ENCODE measurements around the gene CCDC116. TPM values are rescaled to one million over a fixed set of nuclear protein-coding genes. Genes with fewer than 3 reads are reported as not detected.

The CCDC116 gene
- polyA plus RNA-seq, 1 donor from 2014 or later = 0.28 TPM

- no peaks in the 10 kb centered on the region for H3K79me2 ChIP-seq (replicated peaks; ENCODE audit: insufficient read depth, low read length)
- H4K20me1 ChIP-seq (ENCODE audit: insufficient read depth) = no peaks in the 10 kb centered on the region
- H3K27me3 ChIP-seq (ENCODE audit: insufficient read depth, low read depth, low read length) = no peaks in the 10 kb centered on the region
- H3K4me3 ChIP-seq (ENCODE audit: low read length) = no peak overlapping the region
- no peak overlapping the region for H3K27ac ChIP-seq (ENCODE audit: low read length)
- no peaks in the 10 kb centered on the region for H3F3A ChIP-seq (ENCODE audit: insufficient read depth, low read length, poor library complexity, severe bottlenecking)
- no peak overlapping the region for H2AFZ ChIP-seq (ENCODE audit: low read depth, low read length)
- no peaks in the 10 kb centered on the region for H3K9me2 ChIP-seq (ENCODE audit: insufficient read depth, low read length)
- TF ChIP-seq POLR2AphosphoS5 (IDR thresholded peaks at IDR 0.05) (no peak), MXI1 (conservative IDR thresholded peaks at IDR 0.05; ENCODE audit: poor library complexity, severe bottlenecking) (no peak), TAF1 (IDR thresholded peaks at IDR 0.05; ENCODE audit: low read depth) (no peak), SMC3 (conservative IDR thresholded peaks at IDR 0.05; ENCODE audit: poor library complexity) (no peak), RAD21 (conservative IDR thresholded peaks at IDR 0.05) (no peak), EZH2 (IDR thresholded peaks at IDR 0.05; ENCODE audit: borderline replicate concordance, insufficient read depth, low read length, poor library complexity, severe bottlenecking) (no peak), EP300 (conservative IDR thresholded peaks at IDR 0.05; ENCODE audit: poor library complexity, severe bottlenecking) (no peak)
- TF ChIP-seq, protein P1, sequence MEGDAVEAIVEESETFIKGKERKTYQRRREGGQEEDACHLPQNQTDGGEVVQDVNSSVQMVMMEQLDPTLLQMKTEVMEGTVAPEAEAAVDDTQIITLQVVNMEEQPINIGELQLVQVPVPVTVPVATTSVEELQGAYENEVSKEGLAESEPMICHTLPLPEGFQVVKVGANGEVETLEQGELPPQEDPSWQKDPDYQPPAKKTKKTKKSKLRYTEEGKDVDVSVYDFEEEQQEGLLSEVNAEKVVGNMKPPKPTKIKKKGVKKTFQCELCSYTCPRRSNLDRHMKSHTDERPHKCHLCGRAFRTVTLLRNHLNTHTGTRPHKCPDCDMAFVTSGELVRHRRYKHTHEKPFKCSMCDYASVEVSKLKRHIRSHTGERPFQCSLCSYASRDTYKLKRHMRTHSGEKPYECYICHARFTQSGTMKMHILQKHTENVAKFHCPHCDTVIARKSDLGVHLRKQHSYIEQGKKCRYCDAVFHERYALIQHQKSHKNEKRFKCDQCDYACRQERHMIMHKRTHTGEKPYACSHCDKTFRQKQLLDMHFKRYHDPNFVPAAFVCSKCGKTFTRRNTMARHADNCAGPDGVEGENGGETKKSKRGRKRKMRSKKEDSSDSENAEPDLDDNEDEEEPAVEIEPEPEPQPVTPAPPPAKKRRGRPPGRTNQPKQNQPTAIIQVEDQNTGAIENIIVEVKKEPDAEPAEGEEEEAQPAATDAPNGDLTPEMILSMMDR (IDR thresholded peaks at IDR 0.05; ENCODE audit: poor library complexity, severe bottlenecking) = no peak
- TF ChIP-seq, protein P2, sequence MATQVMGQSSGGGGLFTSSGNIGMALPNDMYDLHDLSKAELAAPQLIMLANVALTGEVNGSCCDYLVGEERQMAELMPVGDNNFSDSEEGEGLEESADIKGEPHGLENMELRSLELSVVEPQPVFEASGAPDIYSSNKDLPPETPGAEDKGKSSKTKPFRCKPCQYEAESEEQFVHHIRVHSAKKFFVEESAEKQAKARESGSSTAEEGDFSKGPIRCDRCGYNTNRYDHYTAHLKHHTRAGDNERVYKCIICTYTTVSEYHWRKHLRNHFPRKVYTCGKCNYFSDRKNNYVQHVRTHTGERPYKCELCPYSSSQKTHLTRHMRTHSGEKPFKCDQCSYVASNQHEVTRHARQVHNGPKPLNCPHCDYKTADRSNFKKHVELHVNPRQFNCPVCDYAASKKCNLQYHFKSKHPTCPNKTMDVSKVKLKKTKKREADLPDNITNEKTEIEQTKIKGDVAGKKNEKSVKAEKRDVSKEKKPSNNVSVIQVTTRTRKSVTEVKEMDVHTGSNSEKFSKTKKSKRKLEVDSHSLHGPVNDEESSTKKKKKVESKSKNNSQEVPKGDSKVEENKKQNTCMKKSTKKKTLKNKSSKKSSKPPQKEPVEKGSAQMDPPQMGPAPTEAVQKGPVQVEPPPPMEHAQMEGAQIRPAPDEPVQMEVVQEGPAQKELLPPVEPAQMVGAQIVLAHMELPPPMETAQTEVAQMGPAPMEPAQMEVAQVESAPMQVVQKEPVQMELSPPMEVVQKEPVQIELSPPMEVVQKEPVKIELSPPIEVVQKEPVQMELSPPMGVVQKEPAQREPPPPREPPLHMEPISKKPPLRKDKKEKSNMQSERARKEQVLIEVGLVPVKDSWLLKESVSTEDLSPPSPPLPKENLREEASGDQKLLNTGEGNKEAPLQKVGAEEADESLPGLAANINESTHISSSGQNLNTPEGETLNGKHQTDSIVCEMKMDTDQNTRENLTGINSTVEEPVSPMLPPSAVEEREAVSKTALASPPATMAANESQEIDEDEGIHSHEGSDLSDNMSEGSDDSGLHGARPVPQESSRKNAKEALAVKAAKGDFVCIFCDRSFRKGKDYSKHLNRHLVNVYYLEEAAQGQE (IDR thresholded peaks at IDR 0.05; ENCODE audit: borderline replicate concordance) = no peak
- no peak overlapping the region for H3K4me2 ChIP-seq (ENCODE audit: low read length)
- no peak overlapping the region for H3K9ac ChIP-seq (ENCODE audit: low read length)
- H3K9me3 ChIP-seq (ENCODE audit: low read length) = no peaks in the 10 kb centered on the region
- peaks cover 6% of the 10 kb centered on the region for H3K36me3 ChIP-seq (ENCODE audit: insufficient read depth, low read length)
Measured at GRCh38 chr22:21672107-21672629, 39.6 kb downstream of the CCDC116 start.

GRCh38 chr22:21673534-21674321 lies 41.2 kb downstream of the CCDC116 start:
- no peaks in the 10 kb centered on the region for H3F3A ChIP-seq (ENCODE audit: insufficient read depth, low read length, poor library complexity, severe bottlenecking)
- no peak overlapping the region for H3K4me3 ChIP-seq (ENCODE audit: low read length)
- no peak for TF ChIP-seq POLR2AphosphoS5 (IDR thresholded peaks at IDR 0.05)
- TF ChIP-seq TAF1 (IDR thresholded peaks at IDR 0.05; ENCODE audit: low read depth) = no peak
- no peak for TF ChIP-seq SMC3 (conservative IDR thresholded peaks at IDR 0.05; ENCODE audit: poor library complexity)
- no peak for TF ChIP-seq MXI1 (conservative IDR thresholded peaks at IDR 0.05; ENCODE audit: poor library complexity, severe bottlenecking)
- TF ChIP-seq, protein P1 (IDR thresholded peaks at IDR 0.05; ENCODE audit: poor library complexity, severe bottlenecking) = no peak
- TF ChIP-seq, protein P2 (IDR thresholded peaks at IDR 0.05; ENCODE audit: borderline replicate concordance) = no peak
- TF ChIP-seq EP300 (conservative IDR thresholded peaks at IDR 0.05; ENCODE audit: poor library complexity, severe bottlenecking) = no peak
- TF ChIP-seq EZH2 (IDR thresholded peaks at IDR 0.05; ENCODE audit: borderline replicate concordance, insufficient read depth, low read length, poor library complexity, severe bottlenecking) = no peak
- TF ChIP-seq RAD21 (conservative IDR thresholded peaks at IDR 0.05) = no peak
- H2AFZ ChIP-seq (ENCODE audit: low read depth, low read length) = no peak overlapping the region
- peaks cover 6% of the 10 kb centered on the region for H3K36me3 ChIP-seq (ENCODE audit: insufficient read depth, low read length)
- H3K27me3 ChIP-seq (ENCODE audit: insufficient read depth, low read depth, low read length) = no peaks in the 10 kb centered on the region
- no peaks in the 10 kb centered on the region for H3K9me3 ChIP-seq (ENCODE audit: low read length)
- H3K27ac ChIP-seq (ENCODE audit: low read length) = no peak overlapping the region
- no peaks in the 10 kb centered on the region for H3K79me2 ChIP-seq (replicated peaks; ENCODE audit: insufficient read depth, low read length)
- no peaks in the 10 kb centered on the region for H3K9me2 ChIP-seq (ENCODE audit: insufficient read depth, low read length)
- H3K4me2 ChIP-seq (ENCODE audit: low read length) = no peak overlapping the region
- no peaks in the 10 kb centered on the region for H4K20me1 ChIP-seq (ENCODE audit: insufficient read depth)
- no peak overlapping the region for H3K9ac ChIP-seq (ENCODE audit: low read length)
